K562 (cell line): ENCODE data around the gene HOXB3. TPM values are rescaled to one million over a fixed set of nuclear protein-coding genes. Genes with fewer than 3 reads are reported as not detected.

Experiments
- CBX1 ChIP-seq: sonication (generic); IDR thresholded peaks from 2 replicates; pipeline ENCODE4 v1.6.1; 2016; ENCODE audit warnings: antibody characterized with exemption, low read depth, mild to moderate bottlenecking
- CHD1 ChIP-seq: fragments of 200-600 bp; sonication (generic); IDR thresholded peaks from one replicate; pipeline ENCODE4 v1.6.1; 2012; ENCODE audit warnings: mild to moderate bottlenecking, moderate library complexity, low read length, inconsistent platforms
- CREM ChIP-seq: IDR thresholded peaks from 2 replicates; pipeline ENCODE4 v1.6.1; 2014; ENCODE audit warnings: antibody characterized with exemption, low read depth
- FOSL1 ChIP-seq: fragments of 200-800 bp; sonication (Bioruptor generic); conservative IDR thresholded peaks from 2 replicates; pipeline ENCODE4 v1.6.1; 2016; ENCODE audit warnings: missing genetic modification characterization, missing compliant biosample characterization
- HMG20A ChIP-seq: fragments of 450-650 bp; formaldehyde crosslinking; conservative IDR thresholded peaks from 2 replicates; pipeline ENCODE4 v1.4.0; 2020; ENCODE audit warnings: mild to moderate bottlenecking, mixed read lengths
- JUN ChIP-seq, 2 experiments: sonication (generic) in 1 of 2; formaldehyde crosslinking in 1 of 2; IDR thresholded peaks; 2 replicates each; pipeline versions ENCODE4 v1.6.1 to v1.8.0; 2012 to 2022; ENCODE audit warnings: borderline replicate concordance in 2 of 2, mild to moderate bottlenecking in 2 of 2, improper control_type of control experiment in 1 of 2, low read depth in 1 of 2, low read length in 1 of 2, missing genetic modification reagents in 1 of 2
- NCOA6 ChIP-seq: fragments of 450-650 bp; IDR thresholded peaks from 2 replicates; pipeline ENCODE4 v1.6.1; 2017; ENCODE audit warnings: mild to moderate bottlenecking
- NFATC3 ChIP-seq: fragments of 450-650 bp; IDR thresholded peaks from 2 replicates; pipeline ENCODE4 v1.6.1; 2017; ENCODE audit warnings: mild to moderate bottlenecking
- STAT5B ChIP-seq: fragments of 250-450 bp; sonication (Bioruptor Pico); IDR thresholded peaks from 2 replicates; pipeline ENCODE4 v1.8.0; 2021; ENCODE audit warnings: mild to moderate bottlenecking, inconsistent platforms
- TCF7 ChIP-seq: sonication (generic); IDR thresholded peaks from 2 replicates; pipeline ENCODE4 v1.6.1; 2016; ENCODE audit warnings: antibody characterized with exemption, borderline replicate concordance
- TRIM24 ChIP-seq, 2 experiments: fragments of 450-650 bp; IDR thresholded peaks; 2 replicates each; pipeline ENCODE4 v1.6.1; 2016
- YY1 ChIP-seq, 3 experiments: IDR thresholded peaks; 2 replicates each; pipeline ENCODE4 v1.6.1; 2011; ENCODE audit warnings: low read length in 2 of 3, mild to moderate bottlenecking in 2 of 3, moderate library complexity in 2 of 3, borderline replicate concordance in 1 of 3, control low read depth in 1 of 3, low read depth in 1 of 3; ENCODE audit not compliant: insufficient read depth in 3 of 3, insufficient replicate concordance in 2 of 3, control insufficient read depth in 1 of 3, insufficient read length in 1 of 3; ENCODE audit errors: extremely low read depth in 1 of 3
- ZNF217 ChIP-seq: sonication (generic); formaldehyde crosslinking; IDR thresholded peaks from 2 replicates; pipeline ENCODE4 v1.8.0; 2022; ENCODE audit warnings: mild to moderate bottlenecking, missing genetic modification reagents
- polyA plus RNA-seq, 8 experiments: library from polyadenylated mRNA; depleted of rRNA in 4 of 8; stranded (reverse) in 5 of 8; unstranded in 3 of 8; fragments of >200 nt; fragmentation: Nextera tagmentation in 2 of 8; fragmentation: Illumina TruSeq in 1 of 8; extraction: Ambion mirVana in 2 of 8; extraction: Trizol in 1 of 8; gene quantifications; 2 replicates each; pipeline versions ENCODE4 v1.2.1 to v1.2.3, GENCODE V29; 2011 to 2014; ENCODE audit warnings: inconsistent platforms in 1 of 8, missing spikeins in 1 of 8
- total RNA-seq, 7 experiments: library from RNA; depleted of rRNA in 6 of 7; stranded (reverse); fragments of >200 nt in 6 of 7; fragmentation: Illumina TruSeq in 2 of 7; extraction: Trizol in 2 of 7; gene quantifications; 2 replicates each; pipeline versions ENCODE4 v1.2.1 to v1.2.3, GENCODE V29; 2011 to 2021; ENCODE audit warnings: low replicate concordance in 1 of 7
- TF ChIP-seq, protein P1 (sequence below): fragments of 250-450 bp; sonication (Bioruptor Pico); IDR thresholded peaks from 2 replicates; pipeline ENCODE4 v1.8.0; 2021; ENCODE audit warnings: mild to moderate bottlenecking, moderate library complexity
- TF ChIP-seq, protein P2 (sequence below): sonication (generic); formaldehyde crosslinking; IDR thresholded peaks from 2 replicates; pipeline ENCODE4 v1.8.1; 2023; ENCODE audit warnings: mild to moderate bottlenecking, missing genetic modification reagents
- TF ChIP-seq, protein P3 (sequence below): fragments of 250-450 bp; sonication (Bioruptor Pico); IDR thresholded peaks from 2 replicates; pipeline ENCODE4 v1.8.0; 2022; ENCODE audit warnings: moderate library complexity, mild to moderate bottlenecking, inconsistent platforms
- TF ChIP-seq, protein P4 (sequence below): fragments of 200-800 bp; sonication (Bioruptor generic); IDR thresholded peaks from 2 replicates; pipeline ENCODE4 v1.6.1; 2016; ENCODE audit warnings: missing genetic modification characterization, missing compliant biosample characterization

HOXB3 gene
- total and polyA plus RNA-seq, 9 of the 15 experiments (the other 6 are each of a cell fraction or from before 2014, with no cell fraction given) = 2.4 to 41.3 (median 20.2) TPM

DNA sequence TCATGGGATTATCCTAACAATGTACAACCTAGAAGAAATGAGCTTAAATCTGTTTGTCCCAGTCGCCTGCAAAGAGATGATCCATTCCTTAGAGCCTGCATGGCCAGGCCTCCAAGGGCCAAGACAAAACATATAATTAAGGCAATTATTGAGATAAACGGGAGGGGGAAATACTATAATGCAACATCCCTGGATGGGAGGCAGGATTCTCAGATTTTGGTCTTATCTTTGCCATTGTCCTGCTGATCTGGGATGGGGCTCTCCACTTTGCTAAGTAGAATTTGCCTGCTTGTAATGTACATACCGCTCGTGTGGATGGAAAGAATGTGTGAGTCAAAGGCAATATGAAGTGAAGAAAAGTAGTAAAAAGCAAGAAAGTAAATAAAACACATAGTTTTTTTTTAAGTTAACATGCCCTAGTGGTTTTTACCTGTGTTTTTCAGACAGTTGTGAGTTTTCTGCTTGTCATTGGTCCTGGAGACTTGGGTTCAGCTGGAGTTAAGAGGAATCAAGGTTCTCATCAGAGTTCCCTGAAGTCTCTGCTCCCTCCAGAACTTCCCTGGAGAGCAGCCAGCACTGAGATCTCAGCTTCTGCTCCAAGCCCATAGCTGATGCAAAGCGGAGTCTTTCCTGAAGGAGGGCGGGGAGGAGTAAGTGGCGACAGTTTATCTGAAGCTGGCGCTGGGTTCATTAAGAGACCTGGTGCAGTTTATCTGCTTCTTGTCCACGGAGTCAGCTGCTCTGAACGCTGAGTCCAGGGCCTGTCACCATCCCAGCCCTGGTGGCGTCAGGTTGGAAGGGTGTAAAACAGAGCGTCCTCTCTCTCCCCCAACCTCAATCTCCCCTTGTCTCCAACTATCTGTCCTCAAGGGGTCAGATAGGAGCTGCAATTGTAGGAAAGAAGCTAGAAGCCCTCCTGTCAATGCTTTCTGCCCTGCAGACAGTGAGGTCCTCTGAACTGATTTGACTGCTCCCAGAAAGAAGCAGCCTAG, 89.3 kb downstream of the HOXB3 start (continued):
- no peak for TF ChIP-seq STAT5B
- no peak for TF ChIP-seq NFATC3
- no peak for TF ChIP-seq TRIM24 (IDR thresholded peaks at IDR 0.05)
- TF ChIP-seq, protein P1, sequence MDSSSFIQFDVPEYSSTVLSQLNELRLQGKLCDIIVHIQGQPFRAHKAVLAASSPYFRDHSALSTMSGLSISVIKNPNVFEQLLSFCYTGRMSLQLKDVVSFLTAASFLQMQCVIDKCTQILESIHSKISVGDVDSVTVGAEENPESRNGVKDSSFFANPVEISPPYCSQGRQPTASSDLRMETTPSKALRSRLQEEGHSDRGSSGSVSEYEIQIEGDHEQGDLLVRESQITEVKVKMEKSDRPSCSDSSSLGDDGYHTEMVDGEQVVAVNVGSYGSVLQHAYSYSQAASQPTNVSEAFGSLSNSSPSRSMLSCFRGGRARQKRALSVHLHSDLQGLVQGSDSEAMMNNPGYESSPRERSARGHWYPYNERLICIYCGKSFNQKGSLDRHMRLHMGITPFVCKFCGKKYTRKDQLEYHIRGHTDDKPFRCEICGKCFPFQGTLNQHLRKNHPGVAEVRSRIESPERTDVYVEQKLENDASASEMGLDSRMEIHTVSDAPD (CRISPR knock-in tag) = no peak
- TF ChIP-seq CBX1 = no peak
- TF ChIP-seq, protein P2, sequence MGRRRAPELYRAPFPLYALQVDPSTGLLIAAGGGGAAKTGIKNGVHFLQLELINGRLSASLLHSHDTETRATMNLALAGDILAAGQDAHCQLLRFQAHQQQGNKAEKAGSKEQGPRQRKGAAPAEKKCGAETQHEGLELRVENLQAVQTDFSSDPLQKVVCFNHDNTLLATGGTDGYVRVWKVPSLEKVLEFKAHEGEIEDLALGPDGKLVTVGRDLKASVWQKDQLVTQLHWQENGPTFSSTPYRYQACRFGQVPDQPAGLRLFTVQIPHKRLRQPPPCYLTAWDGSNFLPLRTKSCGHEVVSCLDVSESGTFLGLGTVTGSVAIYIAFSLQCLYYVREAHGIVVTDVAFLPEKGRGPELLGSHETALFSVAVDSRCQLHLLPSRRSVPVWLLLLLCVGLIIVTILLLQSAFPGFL = no peak
- TF ChIP-seq CHD1 = no peak
- TF ChIP-seq, protein P3, sequence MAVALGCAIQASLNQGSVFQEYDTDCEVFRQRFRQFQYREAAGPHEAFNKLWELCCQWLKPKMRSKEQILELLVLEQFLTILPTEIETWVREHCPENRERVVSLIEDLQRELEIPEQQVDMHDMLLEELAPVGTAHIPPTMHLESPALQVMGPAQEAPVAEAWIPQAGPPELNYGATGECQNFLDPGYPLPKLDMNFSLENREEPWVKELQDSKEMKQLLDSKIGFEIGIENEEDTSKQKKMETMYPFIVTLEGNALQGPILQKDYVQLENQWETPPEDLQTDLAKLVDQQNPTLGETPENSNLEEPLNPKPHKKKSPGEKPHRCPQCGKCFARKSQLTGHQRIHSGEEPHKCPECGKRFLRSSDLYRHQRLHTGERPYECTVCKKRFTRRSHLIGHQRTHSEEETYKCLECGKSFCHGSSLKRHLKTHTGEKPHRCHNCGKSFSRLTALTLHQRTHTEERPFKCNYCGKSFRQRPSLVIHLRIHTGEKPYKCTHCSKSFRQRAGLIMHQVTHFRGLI = no peak
- peak; percentile 23 for TF ChIP-seq FOSL1 (tag)
- TF ChIP-seq ZNF217 (CRISPR knock-in tag) = no peak
- no peak for TF ChIP-seq TCF7
- TF ChIP-seq, protein P4, sequence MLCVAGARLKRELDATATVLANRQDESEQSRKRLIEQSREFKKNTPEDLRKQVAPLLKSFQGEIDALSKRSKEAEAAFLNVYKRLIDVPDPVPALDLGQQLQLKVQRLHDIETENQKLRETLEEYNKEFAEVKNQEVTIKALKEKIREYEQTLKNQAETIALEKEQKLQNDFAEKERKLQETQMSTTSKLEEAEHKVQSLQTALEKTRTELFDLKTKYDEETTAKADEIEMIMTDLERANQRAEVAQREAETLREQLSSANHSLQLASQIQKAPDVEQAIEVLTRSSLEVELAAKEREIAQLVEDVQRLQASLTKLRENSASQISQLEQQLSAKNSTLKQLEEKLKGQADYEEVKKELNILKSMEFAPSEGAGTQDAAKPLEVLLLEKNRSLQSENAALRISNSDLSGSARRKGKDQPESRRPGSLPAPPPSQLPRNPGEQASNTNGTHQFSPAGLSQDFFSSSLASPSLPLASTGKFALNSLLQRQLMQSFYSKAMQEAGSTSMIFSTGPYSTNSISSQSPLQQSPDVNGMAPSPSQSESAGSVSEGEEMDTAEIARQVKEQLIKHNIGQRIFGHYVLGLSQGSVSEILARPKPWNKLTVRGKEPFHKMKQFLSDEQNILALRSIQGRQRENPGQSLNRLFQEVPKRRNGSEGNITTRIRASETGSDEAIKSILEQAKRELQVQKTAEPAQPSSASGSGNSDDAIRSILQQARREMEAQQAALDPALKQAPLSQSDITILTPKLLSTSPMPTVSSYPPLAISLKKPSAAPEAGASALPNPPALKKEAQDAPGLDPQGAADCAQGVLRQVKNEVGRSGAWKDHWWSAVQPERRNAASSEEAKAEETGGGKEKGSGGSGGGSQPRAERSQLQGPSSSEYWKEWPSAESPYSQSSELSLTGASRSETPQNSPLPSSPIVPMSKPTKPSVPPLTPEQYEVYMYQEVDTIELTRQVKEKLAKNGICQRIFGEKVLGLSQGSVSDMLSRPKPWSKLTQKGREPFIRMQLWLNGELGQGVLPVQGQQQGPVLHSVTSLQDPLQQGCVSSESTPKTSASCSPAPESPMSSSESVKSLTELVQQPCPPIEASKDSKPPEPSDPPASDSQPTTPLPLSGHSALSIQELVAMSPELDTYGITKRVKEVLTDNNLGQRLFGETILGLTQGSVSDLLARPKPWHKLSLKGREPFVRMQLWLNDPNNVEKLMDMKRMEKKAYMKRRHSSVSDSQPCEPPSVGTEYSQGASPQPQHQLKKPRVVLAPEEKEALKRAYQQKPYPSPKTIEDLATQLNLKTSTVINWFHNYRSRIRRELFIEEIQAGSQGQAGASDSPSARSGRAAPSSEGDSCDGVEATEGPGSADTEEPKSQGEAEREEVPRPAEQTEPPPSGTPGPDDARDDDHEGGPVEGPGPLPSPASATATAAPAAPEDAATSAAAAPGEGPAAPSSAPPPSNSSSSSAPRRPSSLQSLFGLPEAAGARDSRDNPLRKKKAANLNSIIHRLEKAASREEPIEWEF = no peak
- no peak for TF ChIP-seq JUN (IDR thresholded peaks at IDR 0.05; ENCODE audit: borderline replicate concordance, low read depth, low read length)
- no peak for TF ChIP-seq JUN (CRISPR knock-in tag; IDR thresholded peaks at IDR 0.05; ENCODE audit: borderline replicate concordance)
- peak; percentile 37; the same call in 1 of the 2 replicates for TF ChIP-seq CREM
- no peak for TF ChIP-seq HMG20A (CRISPR knock-in tag)
- TF ChIP-seq NCOA6 = no peak
- TF ChIP-seq YY1 (IDR thresholded peaks at IDR 0.05; ENCODE audit: borderline replicate concordance in 1 of 3, control insufficient read depth in 1 of 3, extremely low read depth in 1 of 3, insufficient read depth in 3 of 3, insufficient read length in 1 of 3, insufficient replicate concordance in 2 of 3, low read depth in 1 of 3, low read length in 2 of 3) = peak in 1 of 3 experiments; percentile 24
